HUES48 (cell line): Measurements from ENCODE around the gene ENOX1.

Experiments
- H3K27ac ChIP-seq: one replicate; pipeline ENCODE4 v1.7.0; 2013; ENCODE audit warnings: low read depth, low read length, inconsistent platforms
- H3K27me3 ChIP-seq: 2 replicates; pipeline ENCODE4 v1.6.1; 2013; ENCODE audit warnings: mild to moderate bottlenecking, low read length; ENCODE audit not compliant: control insufficient read depth, insufficient read depth
- H3K36me3 ChIP-seq: 2 replicates; pipeline ENCODE4 v1.6.1; 2013; ENCODE audit warnings: low read length; ENCODE audit not compliant: control insufficient read depth, insufficient read depth
- H3K4me1 ChIP-seq: 2 replicates; pipeline ENCODE4 v1.6.1; 2013; ENCODE audit warnings: mild to moderate bottlenecking, low read length; ENCODE audit not compliant: control insufficient read depth, insufficient read depth
- H3K4me3 ChIP-seq: 2 replicates; pipeline ENCODE4 v1.5.1; 2013; ENCODE audit warnings: mild to moderate bottlenecking, low read depth, low read length
- H3K9ac ChIP-seq: 2 replicates; pipeline ENCODE4 v1.6.1; 2013; ENCODE audit warnings: mild to moderate bottlenecking, low read depth, low read length, moderate library complexity
- H3K9me3 ChIP-seq: 2 replicates; pipeline ENCODE4 v1.6.1; 2013; ENCODE audit warnings: low read length; ENCODE audit not compliant: control insufficient read depth, insufficient read depth

Gene ENOX1

GRCh38 chr13:43546251-43546650, 240.5 kb downstream of the ENOX1 start:
- H3K27me3 ChIP-seq, result no peaks in the 10 kb centered on the region
- H3K9ac ChIP-seq, result no peak overlapping the region
- no peaks in the 10 kb centered on the region for H3K4me1 ChIP-seq
- no peak overlapping the region for H3K27ac ChIP-seq
- no peaks in the 10 kb centered on the region for H3K9me3 ChIP-seq
- H3K36me3 ChIP-seq, result no peaks in the 10 kb centered on the region
- no peak overlapping the region for H3K4me3 ChIP-seq

GRCh38 chr13:43545317-43545874, 241.4 kb downstream of the ENOX1 start:
- H3K4me1 ChIP-seq, result no peaks in the 10 kb centered on the region
- H3K9ac ChIP-seq, result no peak overlapping the region
- H3K27ac ChIP-seq, result no peak overlapping the region
- H3K36me3 ChIP-seq, result no peaks in the 10 kb centered on the region
- no peaks in the 10 kb centered on the region for H3K9me3 ChIP-seq
- H3K4me3 ChIP-seq, result no peak overlapping the region
- no peaks in the 10 kb centered on the region for H3K27me3 ChIP-seq

- Histone ChIP-seq H3K27ac (no peak overlapping the region), H3K27me3 (no peaks in the 10 kb centered on the region), H3K4me1 (no peaks in the 10 kb centered on the region), H3K4me3 (no peak overlapping the region), H3K36me3 (no peaks in the 10 kb centered on the region), H3K9ac (no peak overlapping the region), H3K9me3 (no peaks in the 10 kb centered on the region)
Measured at GRCh38 chr13:43544631-43545030, 242.1 kb downstream of the ENOX1 start.

GRCh38 chr13:43544011-43544410, 242.8 kb downstream of the ENOX1 start:
- Histone ChIP-seq H3K36me3 (no peaks in the 10 kb centered on the region), H3K9ac (no peak overlapping the region), H3K27ac (no peak overlapping the region), H3K9me3 (no peaks in the 10 kb centered on the region), H3K4me3 (no peak overlapping the region), H3K27me3 (no peaks in the 10 kb centered on the region), H3K4me1 (no peaks in the 10 kb centered on the region)

- H3K27ac ChIP-seq, result no peak overlapping the region
- no peaks in the 10 kb centered on the region for H3K9me3 ChIP-seq
- H3K4me3 ChIP-seq, result no peak overlapping the region
- H3K27me3 ChIP-seq, result no peaks in the 10 kb centered on the region
- no peaks in the 10 kb centered on the region for H3K4me1 ChIP-seq
- H3K36me3 ChIP-seq, result no peaks in the 10 kb centered on the region
- H3K9ac ChIP-seq, result no peak overlapping the region
Measured at GRCh38 chr13:43543331-43543730, 243.4 kb downstream of the ENOX1 start.

GRCh38 chr13:43537124-43537523, 249.6 kb downstream of the ENOX1 start:
- Histone ChIP-seq H3K9ac (no peak overlapping the region), H3K27ac (no peak overlapping the region), H3K4me1 (no peaks in the 10 kb centered on the region), H3K4me3 (no peak overlapping the region), H3K9me3 (no peaks in the 10 kb centered on the region), H3K27me3 (no peaks in the 10 kb centered on the region), H3K36me3 (no peaks in the 10 kb centered on the region)

GRCh38 chr13:43529796-43530195, 257.0 kb downstream of the ENOX1 start:
- H3K4me3 ChIP-seq, result no peak overlapping the region
- no peak overlapping the region for H3K9ac ChIP-seq
- H3K9me3 ChIP-seq, result no peaks in the 10 kb centered on the region
- no peaks in the 10 kb centered on the region for H3K36me3 ChIP-seq
- H3K27me3 ChIP-seq, result no peaks in the 10 kb centered on the region
- no peak overlapping the region for H3K27ac ChIP-seq
- no peaks in the 10 kb centered on the region for H3K4me1 ChIP-seq

GRCh38 chr13:43528992-43529391, 257.8 kb downstream of the ENOX1 start:
- H3K4me3 ChIP-seq, result no peak overlapping the region
- no peaks in the 10 kb centered on the region for H3K27me3 ChIP-seq
- no peak overlapping the region for H3K27ac ChIP-seq
- H3K9me3 ChIP-seq, result no peaks in the 10 kb centered on the region
- no peaks in the 10 kb centered on the region for H3K4me1 ChIP-seq
- H3K36me3 ChIP-seq, result no peaks in the 10 kb centered on the region
- no peak overlapping the region for H3K9ac ChIP-seq

GRCh38 chr13:43522788-43523187, 264.0 kb downstream of the ENOX1 start:
- Histone ChIP-seq H3K4me1 (no peaks in the 10 kb centered on the region), H3K27ac (no peak overlapping the region), H3K9me3 (no peaks in the 10 kb centered on the region), H3K27me3 (no peaks in the 10 kb centered on the region), H3K9ac (no peak overlapping the region), H3K36me3 (no peaks in the 10 kb centered on the region), H3K4me3 (no peak overlapping the region)

- H3K4me1 ChIP-seq, result no peaks in the 10 kb centered on the region
- H3K4me3 ChIP-seq, result no peak overlapping the region
- H3K36me3 ChIP-seq, result no peaks in the 10 kb centered on the region
- H3K27me3 ChIP-seq, result no peaks in the 10 kb centered on the region
- no peak overlapping the region for H3K9ac ChIP-seq
- H3K27ac ChIP-seq, result no peak overlapping the region
- H3K9me3 ChIP-seq, result no peaks in the 10 kb centered on the region
Measured at GRCh38 chr13:43520351-43520750, 266.4 kb downstream of the ENOX1 start.

GRCh38 chr13:43518833-43519232, 267.9 kb downstream of the ENOX1 start:
- no peaks in the 10 kb centered on the region for H3K27me3 ChIP-seq
- no peaks in the 10 kb centered on the region for H3K4me1 ChIP-seq
- no peak overlapping the region for H3K9ac ChIP-seq
- no peaks in the 10 kb centered on the region for H3K36me3 ChIP-seq
- H3K9me3 ChIP-seq, result no peaks in the 10 kb centered on the region
- no peak overlapping the region for H3K4me3 ChIP-seq
- no peak overlapping the region for H3K27ac ChIP-seq

- Histone ChIP-seq H3K27ac (no peak overlapping the region), H3K4me3 (no peak overlapping the region), H3K36me3 (no peaks in the 10 kb centered on the region), H3K27me3 (no peaks in the 10 kb centered on the region), H3K9me3 (no peaks in the 10 kb centered on the region), H3K9ac (no peak overlapping the region), H3K4me1 (no peaks in the 10 kb centered on the region)
Measured at GRCh38 chr13:43516401-43516833, 270.4 kb downstream of the ENOX1 start.
